Sciatic nerve (tissue), 2 donors: ENCODE results near the gene EBPL. TPM values are rescaled to one million over a fixed set of nuclear protein-coding genes. Genes with fewer than 3 reads are reported as not detected.

Experiments
- ATAC-seq: fragments of 200-7000 bp; cut with Tn5 transposase; one replicate; pipeline ENCODE4 v1.9.1; 2020; ENCODE audit warnings: mild to moderate bottlenecking, moderate library complexity
- DNase-seq: peaks from one replicate; pipeline ENCODE4 v3.0.0-alpha.2; 2020; ENCODE audit warnings: low spot score
- intact Hi-C: fragments of 100-400 bp; cut with DNase I; formaldehyde crosslinking; loops from one replicate; pipeline ENCODE4 v1.14.2; 2022
- total RNA-seq: library from RNA; stranded (reverse); fragmentation: NEBNext Ultra II Directional; extraction: Animal tissue kit (Norgen Biotek cat#: 25700); gene quantifications from one replicate; pipeline ENCODE4 v1.2.1, GENCODE V29; 2021
- donor health status: DM: no; HTN: no; CAD: no.
- donor health status: DM: no; HTN: no; CAD: no.

Gene EBPL
- total RNA-seq, 1 donor from 2014 or later, result 38.9 TPM

GRCh38 chr13:49678191-49678914 is 12.9 kb downstream of the EBPL start:
- DNase-seq (no peak), ATAC-seq (no peak)
- intact Hi-C loops, result no loop called here

GRCh38 chr13:49676581-49677298 is 14.5 kb downstream of the EBPL start:
- intact Hi-C loops, result no loop called here
- ATAC-seq (no peak), DNase-seq (no peak)

GRCh38 chr13:49670828-49671227 is 20.5 kb downstream of the EBPL start:
- intact Hi-C loops, result no loop called here
- no peak for ATAC-seq
- no peak for DNase-seq

GRCh38 chr13:49669735-49670309 is 21.5 kb downstream of the EBPL start:
- intact Hi-C loops, result loop anchor here (5.0 kb wide), 1 partner anchor 177 kb away; no protein-coding TSS in a partner anchor

GRCh38 chr13:49667773-49668172 is 23.5 kb downstream of the EBPL start:
- no peak for DNase-seq
- no peak for ATAC-seq
- intact Hi-C loops, result loop anchor here (5.0 kb wide), 1 partner anchor 180 kb away; no protein-coding TSS in a partner anchor

More at GRCh38 chr13:49669735-49670309, 21.5 kb downstream of the EBPL start:
- ATAC-seq (peak; percentile 91), DNase-seq (no peak)

GRCh38 chr13:49664606-49665005 is 26.7 kb downstream of the EBPL start:
- DNase-seq (no peak), ATAC-seq (no peak)
- intact Hi-C loops, result loop anchor here (5.0 kb wide), 1 partner anchor 183 kb away; no protein-coding TSS in a partner anchor

GRCh38 chr13:49657241-49657641 is 34.0 kb downstream of the EBPL start:
- intact Hi-C loops, result no loop called here
- DNase-seq, result no peak
- no peak for ATAC-seq

GRCh38 chr13:49655906-49656305 is 35.4 kb downstream of the EBPL start:
- intact Hi-C loops, result no loop called here
- DNase-seq, result no peak
- no peak for ATAC-seq

- no peak for DNase-seq
- no peak for ATAC-seq
- intact Hi-C loops, result no loop called here
These were observed 37.3 kb downstream of the EBPL start for GRCh38 chr13:49654011-49654410.

GRCh38 chr13:49653478-49653877 is 37.8 kb downstream of the EBPL start:
- intact Hi-C loops, result no loop called here
- no peak for ATAC-seq
- no peak for DNase-seq

- intact Hi-C loops, result no loop called here
- DNase-seq (no peak), ATAC-seq (peak; percentile 65)
These were observed 38.7 kb downstream of the EBPL start for GRCh38 chr13:49652355-49653305.

- DNase-seq (no peak), ATAC-seq (no peak)
- intact Hi-C loops, result no loop called here
These were observed 39.5 kb downstream of the EBPL start for GRCh38 chr13:49651570-49652354.

GRCh38 chr13:49649963-49650312 is 41.3 kb downstream of the EBPL start:
- no peak for DNase-seq
- intact Hi-C loops, result no loop called here
- ATAC-seq, result no peak

GRCh38 chr13:49649244-49649962 is 41.9 kb downstream of the EBPL start:
- peak; percentile 69 for ATAC-seq
- intact Hi-C loops, result no loop called here
- no peak for DNase-seq

GRCh38 chr13:49646688-49647087 is 44.6 kb downstream of the EBPL start:
- intact Hi-C loops, result no loop called here
- DNase-seq (no peak), ATAC-seq (no peak)

- ATAC-seq (no peak), DNase-seq (no peak)
- intact Hi-C loops, result no loop called here
These were observed 45.8 kb downstream of the EBPL start for GRCh38 chr13:49645451-49645850.

GRCh38 chr13:49643035-49643646 is 48.1 kb downstream of the EBPL start:
- peak; percentile 57 for ATAC-seq
- no peak for DNase-seq
- intact Hi-C loops, result no loop called here
